ENCODE measurements around the gene FAM193B.
"Not testable (repeated sequence)": the region's sequence is repeated elsewhere in the genome, so short reads cannot be mapped to it uniquely, and the experiment has no call there.

FAM193B gene

DNA sequence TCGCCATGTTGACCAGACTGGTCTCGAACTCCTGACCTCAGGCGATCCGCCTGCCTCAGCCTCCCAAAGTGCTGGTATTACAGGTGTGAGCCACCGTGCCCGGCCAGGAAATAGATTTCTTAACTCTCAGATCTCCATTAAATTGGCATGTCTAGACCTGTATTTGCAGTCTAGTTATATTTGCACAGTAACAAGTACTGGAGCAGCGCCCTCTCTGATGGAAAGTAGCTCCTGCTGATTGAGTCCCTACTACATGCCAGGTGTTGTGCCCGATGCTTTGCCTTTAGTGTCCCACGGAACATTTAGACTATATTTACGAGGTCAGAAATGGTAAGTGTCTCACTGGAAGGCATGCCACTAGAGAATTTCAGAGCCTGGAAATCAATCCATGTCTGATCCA is 21.8 kb upstream of the FAM193B start:
- DNase-seq (ENCODE audit: low spot score), result no peak

- no peak for DNase-seq (ENCODE audit: low spot score)
Measured at GRCh38 chr5:177575488-177575887, 21.1 kb upstream of the FAM193B start.

DNA sequence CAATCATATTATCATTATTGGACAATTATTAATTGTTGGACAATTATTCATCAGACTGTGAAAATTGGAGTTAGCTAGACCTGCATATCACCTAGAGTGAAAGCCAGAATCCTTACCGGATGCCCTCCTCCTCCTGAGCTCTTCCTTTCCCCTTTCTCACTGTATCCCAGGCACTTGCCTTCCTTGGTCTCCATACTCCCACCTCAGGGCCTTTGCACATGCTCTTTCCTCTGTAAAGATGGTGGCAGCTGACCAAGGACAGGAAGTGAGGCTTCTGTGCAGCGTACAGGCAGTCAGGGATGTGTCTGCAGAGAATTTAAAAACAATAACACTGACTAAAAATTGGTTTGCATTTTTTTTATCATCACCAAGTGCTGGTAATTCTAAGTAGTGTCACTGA is 15.5 kb upstream of the FAM193B start:
- DNase-seq (ENCODE audit: low spot score), result no peak

DNA sequence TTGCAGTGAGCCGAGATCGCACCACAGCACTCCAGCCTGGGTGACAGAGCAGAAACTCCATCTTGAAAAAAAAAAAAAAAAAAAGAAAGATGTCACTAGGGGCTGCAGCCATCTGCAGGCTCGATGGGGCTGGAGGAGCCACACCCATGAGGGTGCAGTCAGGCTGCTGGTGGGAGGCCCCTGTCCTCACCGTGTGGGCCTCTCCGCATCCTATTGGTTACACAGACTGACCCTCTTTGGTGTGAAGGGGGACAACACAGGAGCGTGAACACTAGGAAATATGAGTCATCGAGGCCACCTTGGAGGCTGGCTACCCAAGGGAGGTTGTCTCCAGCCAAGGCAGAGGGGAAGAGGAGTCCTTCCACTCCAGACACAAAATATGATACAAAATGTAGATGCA is 14.0 kb upstream of the FAM193B start:
- DNase-seq (ENCODE audit: low spot score), result no peak

DNA sequence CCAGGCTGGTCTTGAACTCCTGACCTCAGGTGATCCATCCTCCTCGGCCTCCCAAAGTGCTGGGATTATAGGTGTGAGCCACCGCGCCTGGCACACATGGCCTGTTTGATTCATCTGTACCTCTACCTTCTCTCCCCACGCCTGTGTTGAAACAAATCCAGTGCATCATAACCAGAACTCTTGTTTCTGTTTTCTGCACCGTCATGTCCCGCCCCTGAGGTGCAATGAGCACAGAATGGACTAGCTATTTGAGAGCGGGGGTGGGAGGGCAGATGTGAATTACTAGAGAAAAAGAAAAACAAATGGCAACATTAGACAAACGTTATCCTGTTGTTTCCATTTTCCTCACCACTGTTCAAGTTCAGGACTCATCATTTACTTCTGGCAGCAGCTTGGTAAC is 10.7 kb upstream of the FAM193B start:
- no peak for DNase-seq (ENCODE audit: low spot score)

- not testable (repeated sequence) for DNase-seq (ENCODE audit: low spot score)
Measured at GRCh38 chr5:177559446-177559941, 5.1 kb upstream of the FAM193B start.

DNA sequence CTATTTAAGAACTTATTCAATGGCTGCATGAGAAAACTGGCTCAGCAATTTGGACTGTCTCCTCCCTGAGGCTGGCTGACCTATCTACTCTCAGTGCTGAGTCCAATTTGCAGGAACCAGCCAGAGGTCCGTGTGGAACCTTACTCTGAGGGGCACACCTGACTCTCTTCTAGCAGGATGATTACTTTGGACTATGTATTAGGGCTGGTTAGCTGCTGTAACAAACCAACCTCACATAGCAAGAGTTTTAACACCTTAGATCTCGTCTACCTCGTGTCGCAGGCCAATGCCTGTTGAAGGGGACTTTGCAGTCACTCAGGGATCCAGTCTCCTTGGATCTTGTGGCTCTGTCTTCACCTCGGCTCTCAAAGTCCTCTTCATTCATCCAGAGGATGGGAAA is 3.4 kb upstream of the FAM193B start:
- no peak for DNase-seq (ENCODE audit: low spot score)

DNA sequence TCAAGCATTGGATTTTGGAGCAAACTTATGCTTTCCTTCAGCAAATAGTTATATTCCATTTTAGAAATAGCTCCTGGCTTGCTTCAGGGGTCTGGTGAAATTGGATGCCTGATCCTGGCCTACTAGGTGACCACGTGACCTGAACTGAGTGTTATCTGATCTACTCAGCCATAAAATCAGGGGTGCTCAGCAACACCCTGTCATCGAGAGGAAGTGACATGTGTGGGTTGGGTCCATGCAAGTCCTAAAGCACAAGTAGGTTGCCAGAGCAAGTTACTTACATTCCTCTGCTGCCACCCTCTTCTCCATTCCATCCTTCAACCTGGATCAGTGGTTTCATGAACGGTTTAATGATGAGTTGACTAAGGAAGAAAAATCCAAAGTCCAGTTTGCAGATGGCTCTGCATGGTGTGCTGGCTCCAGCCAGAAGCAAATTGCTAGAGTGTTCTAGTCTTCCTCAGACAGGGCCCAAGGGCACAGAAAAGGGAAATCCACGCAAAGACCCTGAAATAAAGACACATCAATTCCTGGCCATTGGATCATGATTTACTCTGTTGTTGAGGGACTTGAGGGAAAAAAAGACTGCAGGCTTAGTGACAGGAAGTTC is 2.8 kb upstream of the FAM193B start:
- DNase-seq (ENCODE audit: low spot score), result no peak

GRCh38 chr5:177555665-177556064 is 1.3 kb upstream of the FAM193B start:
- DNase-seq (ENCODE audit: low spot score), result no peak

DNA sequence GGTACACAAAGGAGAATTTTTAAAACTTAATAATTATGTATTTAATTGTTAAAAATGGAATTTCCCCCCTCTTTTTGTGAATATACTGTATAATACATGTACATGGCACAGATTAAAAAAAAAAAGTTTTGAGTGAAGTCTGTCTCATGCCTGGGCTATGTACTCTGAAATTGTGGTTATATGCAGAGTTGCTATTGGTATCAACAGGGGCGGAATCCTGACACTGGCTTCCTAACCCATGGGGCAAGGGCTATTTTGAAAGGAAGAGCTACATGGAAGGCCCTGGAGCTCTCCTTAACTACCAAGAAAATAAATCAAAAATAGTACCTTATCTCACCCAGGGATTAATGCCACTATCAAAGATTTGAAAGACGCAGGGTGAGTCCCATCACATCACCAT is 865 bp upstream of the FAM193B start:
- no peak for DNase-seq (ENCODE audit: low spot score)

DNA sequence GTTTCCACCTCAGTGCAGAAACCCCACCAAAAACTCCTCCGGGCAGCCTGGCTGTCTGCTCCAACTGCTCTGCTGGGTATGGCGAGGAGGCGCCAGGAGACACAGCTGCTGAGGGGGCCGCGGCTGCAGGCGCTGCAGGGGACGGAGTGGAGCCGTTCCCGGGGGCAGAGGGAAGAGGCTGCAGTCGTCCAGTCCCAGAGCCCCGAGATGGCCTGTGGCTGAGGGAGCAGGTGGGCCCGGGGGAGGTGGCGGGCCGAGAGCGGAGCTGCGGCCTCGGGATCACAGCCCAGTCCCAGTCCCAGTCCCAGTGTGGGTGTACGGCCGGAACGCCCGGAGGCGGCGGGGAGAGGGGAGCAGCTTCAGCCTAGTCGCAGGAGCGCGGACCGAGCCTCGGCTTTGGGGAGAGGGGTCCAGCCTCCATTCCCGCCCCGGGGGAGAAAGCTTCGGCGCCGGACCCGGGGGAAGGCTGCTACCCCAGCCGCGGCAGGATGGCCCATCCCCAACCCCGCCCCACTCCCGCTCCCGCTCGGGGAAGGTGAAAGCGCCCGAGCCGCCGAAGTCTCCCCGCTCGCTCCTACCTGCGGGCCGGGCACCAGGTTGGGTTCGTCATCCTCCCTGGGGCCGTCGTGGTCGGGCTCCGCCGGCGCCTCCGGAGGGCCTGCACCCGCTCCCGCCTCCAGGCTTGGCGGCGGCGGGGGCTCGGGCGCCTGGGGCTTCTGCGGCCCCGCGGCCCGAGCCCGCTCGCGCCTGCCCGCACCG is 513 bp downstream of the FAM193B start:
- no peak for DNase-seq (ENCODE audit: low spot score)

DNA sequence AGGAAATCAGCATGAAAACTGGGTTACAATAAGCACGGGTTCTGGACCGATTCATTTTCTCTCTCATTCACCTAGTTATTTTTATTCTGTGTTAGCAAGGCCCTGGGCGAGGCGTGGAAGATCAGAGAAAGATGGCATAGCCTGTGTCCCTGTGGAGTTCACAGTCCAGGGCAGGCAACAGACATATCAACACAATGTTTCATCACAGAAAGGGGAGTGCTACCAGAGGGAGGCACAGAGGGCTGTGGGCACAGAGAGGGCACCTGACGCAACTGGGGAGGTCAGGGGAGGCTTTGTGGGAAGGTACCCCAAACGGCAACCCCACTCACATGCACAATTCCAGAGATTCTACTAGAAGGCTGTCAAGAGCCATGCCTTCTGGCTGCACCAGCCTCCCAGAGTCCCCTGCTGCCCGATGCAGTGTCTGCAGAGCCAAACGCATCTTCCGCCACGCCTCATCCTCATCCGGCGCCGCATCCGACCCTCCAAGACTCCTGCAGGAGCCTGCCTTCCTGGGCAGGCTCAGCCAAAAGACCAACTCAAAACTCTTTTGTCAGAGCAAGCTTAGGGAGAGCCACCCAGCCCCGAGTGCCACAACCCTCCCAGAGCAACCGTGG is 1.4 kb downstream of the FAM193B start:
- DNase-seq (ENCODE audit: low spot score), result no peak

DNA sequence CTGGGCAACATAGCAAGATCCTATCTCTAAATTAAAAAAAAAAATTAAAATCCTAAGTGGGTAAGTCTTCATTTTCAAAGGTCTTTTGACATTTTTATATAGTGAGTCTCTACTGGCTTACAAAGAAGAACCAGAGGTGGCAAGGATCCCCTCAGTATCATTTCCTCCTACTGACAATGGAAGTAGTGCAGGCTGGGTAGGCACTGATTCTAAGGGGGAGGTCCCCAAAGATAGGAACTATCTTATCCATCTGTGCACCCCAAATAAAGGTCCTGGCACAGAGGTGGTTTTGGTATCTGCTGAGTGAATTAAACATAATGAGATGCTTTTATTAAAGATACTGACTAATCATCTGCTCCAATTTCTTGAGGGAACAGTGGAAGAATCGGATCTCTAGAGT is 4.2 kb downstream of the FAM193B start:
- no peak for DNase-seq (ENCODE audit: low spot score)

GRCh38 chr5:177548495-177548894 is 5.9 kb downstream of the FAM193B start:
- no peak for DNase-seq (ENCODE audit: low spot score)

GRCh38 chr5:177547736-177548135 is 6.6 kb downstream of the FAM193B start:
- DNase-seq (ENCODE audit: low spot score), result no peak

GRCh38 chr5:177546258-177546741 is 8.1 kb downstream of the FAM193B start:
- DNase-seq (ENCODE audit: low spot score), result peak; percentile 89

DNA sequence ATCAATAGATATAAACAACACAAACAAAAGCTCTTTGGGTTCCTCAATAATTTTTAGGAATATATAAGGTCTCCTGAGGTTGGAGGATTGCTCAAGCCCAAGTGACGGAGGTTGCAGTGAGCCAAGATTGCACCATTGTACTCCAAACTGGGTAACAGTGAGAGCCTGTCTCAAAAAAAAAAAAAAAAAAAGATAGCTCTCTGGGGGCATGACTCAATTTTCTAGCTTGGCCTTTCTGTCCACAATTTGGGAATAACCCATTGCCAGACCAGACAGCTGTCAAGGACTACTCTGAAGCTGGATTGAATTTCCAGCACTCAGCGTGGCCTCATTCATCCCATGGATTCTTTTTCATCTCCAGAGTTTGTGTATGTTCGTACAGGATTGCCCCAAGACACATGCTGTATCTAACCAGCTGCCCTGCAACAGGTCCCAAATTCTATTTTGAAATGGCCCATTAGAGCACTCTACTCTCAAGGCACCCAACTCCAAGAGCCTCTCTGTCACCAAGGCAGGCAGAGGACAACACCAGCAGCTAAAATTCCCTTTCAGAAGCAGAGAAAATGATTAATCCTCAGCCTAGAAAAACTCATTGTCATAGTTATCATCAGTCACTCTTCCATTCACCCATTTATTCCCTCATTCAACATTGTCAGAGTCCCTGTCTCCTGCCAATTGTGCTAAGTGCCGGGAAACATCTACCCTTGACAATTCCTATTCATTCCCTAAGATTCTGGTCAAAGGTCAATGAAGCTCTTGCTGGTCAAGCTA is 8.7 kb downstream of the FAM193B start:
- DNase-seq (ENCODE audit: low spot score), result no peak

- DNase-seq (ENCODE audit: low spot score), result no peak
Measured at GRCh38 chr5:177542816-177543465, 11.4 kb downstream of the FAM193B start.

- DNase-seq (ENCODE audit: low spot score), result no peak
Measured at GRCh38 chr5:177540438-177540837, 13.9 kb downstream of the FAM193B start.

GRCh38 chr5:177539411-177539810 is 15.0 kb downstream of the FAM193B start:
- no peak for DNase-seq (ENCODE audit: low spot score)

DNA sequence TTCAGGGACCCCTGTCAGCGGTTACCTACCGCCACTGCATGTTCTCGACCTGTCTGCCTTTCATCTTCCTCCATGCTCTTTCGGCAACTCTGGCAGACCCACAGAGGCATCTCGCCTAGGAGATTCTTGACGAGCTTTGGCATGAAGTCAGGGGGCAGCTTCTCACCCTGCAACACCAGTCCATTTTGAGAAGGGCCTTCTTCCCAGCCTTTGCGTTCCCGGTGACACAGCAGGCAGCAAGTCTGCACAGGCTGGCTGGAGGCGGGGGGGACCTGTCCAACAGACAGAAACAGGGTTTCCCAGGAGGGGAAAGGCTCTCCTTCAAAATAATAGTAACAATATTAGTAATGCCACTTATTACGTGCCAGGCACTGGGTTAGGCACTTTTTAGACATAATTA is 15.5 kb downstream of the FAM193B start:
- no peak for DNase-seq (ENCODE audit: low spot score)
